GM21737 (cell line): Measurements from ENCODE around the gene EIF2S1.
"Not testable (repeated sequence)": the region's sequence is repeated elsewhere in the genome, so short reads cannot be mapped to it uniquely, and the experiment has no call there.

Source experiments
- ATAC-seq: cut with Tn5 transposase; IDR thresholded peaks from one replicate; pipeline ENCODE4 v1.9.1; 2021; ENCODE audit warnings: mild to moderate bottlenecking, moderate library complexity; ENCODE audit not compliant: unreplicated experiment

Gene EIF2S1

DNA sequence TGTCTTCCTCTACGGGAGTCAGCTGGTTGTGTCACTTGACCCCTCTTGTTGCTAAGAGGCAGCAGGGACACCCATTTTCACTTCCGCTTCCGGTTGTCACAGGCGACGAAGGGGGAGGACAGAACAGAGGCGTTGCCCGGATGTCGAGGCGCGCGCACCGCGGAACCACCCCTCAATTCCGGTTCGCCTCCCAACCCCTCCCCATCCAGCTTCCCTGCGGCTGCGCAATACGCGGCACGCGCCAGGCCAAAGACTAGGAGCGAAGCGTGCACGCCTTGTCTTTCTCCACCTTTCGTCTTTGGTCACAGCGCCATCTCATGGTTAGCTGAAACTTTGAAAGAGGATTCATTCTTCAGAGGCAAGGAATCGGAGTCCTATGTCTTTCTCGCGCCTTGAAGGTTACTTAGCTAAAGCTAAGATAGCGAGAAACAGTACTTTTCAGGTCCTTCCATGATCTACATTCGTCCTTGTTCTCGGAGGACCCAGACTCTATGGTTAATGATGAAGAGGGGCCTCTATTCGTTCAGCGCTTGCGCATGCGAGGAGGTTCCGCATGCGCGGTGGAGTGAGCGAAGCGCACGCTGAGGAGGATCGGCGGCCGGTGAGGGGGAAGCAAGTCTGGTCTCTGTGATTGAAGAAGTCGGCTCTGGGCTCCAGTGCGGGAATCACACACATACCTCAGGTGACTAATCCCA lies at the start of gene EIF2S1, which contains the start of gene ATP6V1D:
Gene EIF2S1, plus strand, starts transcription at position 554 of the 695 bp plus-strand sequence. CDS start 4,440 bp downstream, outside the sequence.
Gene ATP6V1D, minus strand, starts transcription at position 30 of the 695 bp plus-strand sequence. CDS start 106 bp downstream, outside the sequence.
- peak; percentile 90 for ATAC-seq

DNA sequence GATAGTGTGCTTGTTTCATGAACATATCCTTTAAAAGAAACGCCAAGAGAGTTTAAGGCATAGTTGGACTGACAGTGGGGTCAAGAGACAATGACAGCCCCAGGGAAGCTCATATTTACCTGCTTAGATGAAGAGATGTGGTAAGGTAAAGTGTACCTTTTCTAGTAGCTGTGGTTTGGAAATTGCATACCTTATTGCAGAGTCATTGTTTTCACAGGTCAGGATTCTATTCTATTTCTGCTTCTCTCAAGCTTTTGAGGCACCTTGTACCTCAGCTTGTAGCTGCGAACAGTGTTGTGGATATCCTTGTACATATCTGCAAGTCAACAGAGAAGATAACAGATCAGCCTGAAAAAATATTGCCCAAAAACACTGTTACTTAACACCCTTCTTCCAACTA lies 48.3 kb upstream of the EIF2S1 start:
- no peak for ATAC-seq

DNA sequence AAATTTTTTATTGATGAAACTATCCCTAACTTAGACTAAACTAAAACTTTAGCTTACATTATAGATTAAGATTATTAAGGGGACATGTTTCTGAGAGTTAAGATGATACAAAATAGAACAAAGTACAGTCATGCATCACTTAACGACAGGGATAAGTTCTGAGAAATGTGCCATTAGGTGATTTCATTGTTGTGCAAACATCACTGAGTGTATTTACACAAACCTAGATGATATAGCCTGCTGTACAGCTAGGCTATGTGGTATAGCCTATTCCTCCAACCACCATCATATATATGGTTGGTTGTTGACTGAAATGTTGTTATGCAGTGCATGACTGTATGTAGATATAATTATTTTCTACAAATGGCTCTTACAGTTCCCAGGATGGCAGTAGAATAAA lies 47.0 kb upstream of the EIF2S1 start:
- no peak for ATAC-seq

DNA sequence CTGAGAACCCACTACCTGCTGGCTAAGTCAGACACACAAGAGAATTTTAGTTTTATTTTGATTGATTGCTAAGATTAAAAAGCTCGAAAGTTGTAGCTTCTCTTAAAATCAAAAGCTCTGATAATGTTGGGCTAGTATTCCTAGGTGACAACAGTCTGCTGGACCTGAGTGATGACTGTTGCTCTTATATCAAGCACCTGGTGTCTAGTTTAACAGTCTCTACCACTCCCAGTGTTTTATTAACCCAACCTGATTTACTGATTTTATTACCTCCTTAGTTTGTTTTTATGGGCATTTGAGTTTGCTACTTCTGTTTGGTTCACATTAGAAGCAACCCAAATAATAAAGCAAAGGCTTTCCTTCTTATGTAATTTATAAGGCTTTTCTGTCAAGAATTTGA lies 42.3 kb upstream of the EIF2S1 start:
- no peak for ATAC-seq

DNA sequence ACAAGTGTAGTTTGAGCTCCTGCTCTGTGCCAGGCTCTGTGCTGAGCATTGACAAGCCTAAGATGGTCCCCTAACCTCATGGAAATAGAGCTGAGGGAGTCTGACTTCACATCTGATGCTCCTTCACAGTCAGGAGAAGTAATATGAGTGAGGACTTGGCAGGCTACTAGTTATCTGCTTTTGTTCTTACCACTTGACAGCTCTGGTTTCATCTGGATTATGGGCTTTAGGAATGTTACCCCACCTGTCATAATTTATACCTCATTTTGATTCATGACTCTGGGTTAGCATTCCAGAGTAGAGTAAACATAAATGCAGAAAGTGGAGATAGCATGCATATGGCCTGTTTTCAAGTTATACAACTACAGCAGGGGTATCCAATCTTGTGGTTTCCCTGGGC lies 41.0 kb upstream of the EIF2S1 start:
- ATAC-seq, result no peak

DNA sequence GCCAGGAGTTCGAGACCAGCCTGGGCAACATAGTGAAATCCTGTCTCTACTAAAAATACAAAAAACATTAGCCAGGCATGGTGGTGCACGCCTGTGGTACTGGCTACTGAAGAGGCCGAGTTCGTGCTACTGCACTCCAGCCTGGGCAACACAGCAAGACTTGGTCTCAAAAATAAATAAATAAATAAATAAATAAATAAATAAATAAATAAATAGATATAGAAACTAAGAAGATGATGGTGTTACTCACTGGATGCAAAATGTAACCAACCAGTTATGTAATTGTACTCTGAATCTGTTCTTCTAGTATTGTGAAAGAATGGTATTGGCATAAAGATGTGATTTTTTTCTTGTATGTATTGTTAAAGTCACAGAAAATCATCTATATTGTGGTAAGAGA lies 30.5 kb upstream of the EIF2S1 start:
- not testable (repeated sequence) for ATAC-seq

DNA sequence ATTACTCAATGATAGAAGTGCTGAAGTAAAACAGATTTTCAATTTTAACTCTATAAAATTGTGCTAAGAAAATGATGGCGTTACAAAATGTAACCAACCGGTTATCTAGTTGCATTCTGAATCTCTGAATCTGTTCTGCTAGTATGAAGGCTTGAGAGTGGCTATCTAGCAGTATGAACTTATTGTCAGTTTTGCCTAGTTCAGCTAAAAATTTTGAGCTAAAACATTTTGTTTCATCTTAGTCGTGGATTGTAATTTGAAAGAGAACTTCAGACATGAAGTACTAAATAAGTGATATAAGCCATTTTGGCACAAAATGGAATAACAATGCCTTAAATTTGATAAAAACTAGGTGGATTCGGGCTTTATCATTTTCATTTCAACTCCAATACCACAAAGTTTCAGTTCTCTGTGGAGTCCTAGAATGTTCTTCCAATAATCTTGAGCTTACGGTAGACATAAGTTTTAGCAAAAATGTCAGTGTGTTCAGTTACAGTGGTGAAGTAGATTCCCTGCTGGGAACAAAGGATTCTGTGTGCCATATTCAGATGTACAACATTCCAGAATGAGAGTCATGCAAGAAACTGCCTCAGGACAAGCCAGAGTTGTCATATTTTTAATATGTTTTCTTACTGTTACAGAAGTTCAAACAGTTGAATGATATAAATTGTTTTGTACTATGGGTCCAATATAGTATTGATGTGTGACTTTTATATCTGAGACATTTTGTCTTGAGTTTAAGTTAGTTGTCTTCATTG lies 28.6 kb upstream of the EIF2S1 start:
- no peak for ATAC-seq

DNA sequence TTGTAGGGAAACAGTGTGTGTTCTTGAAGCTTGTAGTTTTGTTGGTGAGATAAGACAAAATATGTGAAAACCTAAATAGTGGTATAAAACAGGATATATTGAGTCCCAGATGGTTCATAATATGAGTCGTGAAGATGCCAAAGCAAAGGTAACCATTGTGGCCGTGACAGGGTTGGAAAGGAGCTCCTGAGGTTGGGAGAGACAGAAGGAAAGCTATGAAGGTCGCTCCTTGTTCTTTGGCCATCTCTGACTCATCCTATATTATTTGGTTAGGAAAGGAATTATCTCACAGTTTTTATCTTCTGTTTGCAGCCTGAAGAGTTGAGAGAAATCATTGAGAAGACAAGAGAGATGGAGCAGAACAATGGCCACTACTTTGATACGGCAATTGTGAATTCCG lies 27.7 kb upstream of the EIF2S1 start:
- ATAC-seq, result no peak

DNA sequence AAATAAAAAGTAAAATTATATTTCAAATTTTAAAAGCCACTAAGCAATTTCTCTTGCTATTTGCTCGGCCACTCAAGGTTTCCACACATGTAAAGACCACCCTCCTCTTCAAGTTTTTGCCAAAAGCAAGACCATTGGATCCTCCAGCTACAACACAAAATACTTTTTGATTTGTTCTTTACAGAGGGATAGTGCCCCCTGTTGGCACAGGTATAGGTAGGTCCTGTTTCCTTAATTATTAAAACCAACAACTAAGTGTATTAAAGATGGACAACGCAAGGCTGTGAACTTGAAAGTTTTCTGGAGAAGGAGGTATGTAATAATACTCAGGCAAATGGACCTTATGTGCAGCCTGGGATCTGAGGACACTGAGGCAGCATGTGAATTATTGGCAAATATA lies 24.3 kb upstream of the EIF2S1 start:
- ATAC-seq, result no peak

DNA sequence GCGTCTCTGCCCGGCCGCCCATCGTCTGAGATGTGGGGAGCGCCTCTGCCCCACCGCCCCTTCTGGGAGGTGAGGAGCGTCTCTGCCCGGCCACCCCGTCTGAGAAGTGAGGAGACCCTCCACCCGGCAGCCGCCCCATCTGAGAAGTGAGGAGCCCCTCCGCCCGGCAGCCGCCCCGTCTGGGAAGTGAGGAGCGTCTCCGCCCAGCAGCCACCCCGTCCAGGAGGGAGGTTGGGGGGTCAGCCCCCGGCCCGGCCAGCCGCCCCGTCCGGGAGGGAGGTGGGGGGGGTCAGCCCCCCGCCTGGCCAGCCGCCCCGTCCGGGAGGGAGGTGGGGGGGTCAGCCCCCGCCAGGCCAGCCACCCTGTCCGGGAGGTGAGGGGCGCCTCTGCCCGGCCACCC lies 18.9 kb upstream of the EIF2S1 start:
- ATAC-seq, result not testable (repeated sequence)

DNA sequence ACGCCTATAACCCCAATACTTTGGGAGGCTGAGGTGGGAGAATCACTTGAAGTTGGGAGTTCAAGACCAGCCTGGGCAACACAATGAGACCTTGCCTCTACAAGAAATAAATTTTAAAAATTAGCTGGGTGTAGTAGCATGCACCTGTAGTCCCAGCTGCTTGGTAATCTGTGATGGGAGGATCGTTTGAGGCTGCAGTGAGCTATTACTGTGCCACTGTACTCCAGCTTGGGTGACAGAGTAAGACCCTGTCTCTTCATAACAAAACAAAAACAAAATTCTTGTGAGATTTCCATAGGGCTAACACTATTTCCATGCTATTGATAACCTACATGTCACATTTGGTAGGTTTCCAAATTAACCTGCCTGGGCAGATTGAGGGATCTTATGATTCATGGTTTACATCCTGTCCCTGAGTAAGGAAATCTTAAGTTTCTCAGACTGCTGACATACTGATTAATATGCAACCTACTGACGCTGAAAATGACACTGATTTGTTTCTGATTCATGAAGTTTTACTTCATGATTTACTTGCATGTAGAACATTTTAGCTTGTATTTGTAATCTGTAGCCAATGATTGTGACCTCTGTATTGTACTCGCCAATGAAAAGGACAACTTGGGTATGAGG lies 16.4 kb upstream of the EIF2S1 start:
- ATAC-seq, result no peak

DNA sequence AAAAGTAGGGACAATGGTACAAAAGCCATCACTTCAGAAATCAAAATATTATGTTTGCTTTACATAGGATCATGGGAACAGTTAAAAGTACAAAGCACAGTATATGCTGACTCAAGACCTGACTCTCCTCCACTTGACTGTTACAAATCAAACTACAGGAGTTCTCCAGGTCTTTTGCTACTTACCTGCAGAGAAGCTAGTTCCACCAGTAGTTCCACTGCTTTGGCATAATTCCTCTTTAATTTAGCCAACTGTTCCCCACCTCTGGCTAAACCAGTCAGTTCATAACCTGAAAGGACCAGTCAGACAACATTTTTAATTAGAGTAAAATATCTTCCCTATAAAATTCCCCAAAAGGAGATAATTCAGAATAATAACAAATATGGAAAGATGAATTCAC lies 14.5 kb upstream of the EIF2S1 start:
- ATAC-seq, result no peak

DNA sequence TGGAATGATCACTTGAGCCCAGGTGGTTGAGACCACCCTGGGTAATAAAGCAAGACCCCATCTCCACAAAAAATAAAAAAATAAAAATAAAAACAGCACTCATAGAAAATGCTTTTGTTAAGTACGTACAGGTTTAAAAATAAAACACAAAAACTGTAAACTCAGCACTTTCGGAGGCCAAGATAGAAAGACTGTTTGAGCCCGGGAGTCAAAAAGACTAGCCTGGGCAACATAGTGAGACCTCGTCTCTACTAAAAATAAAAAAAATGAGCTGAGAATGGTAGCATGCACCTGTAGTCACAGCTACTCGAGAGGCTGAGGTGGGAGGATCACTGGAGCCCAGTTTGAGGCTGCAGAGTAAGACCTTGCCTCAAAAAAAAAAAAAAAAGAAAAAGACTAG lies 8.1 kb upstream of the EIF2S1 start:
- ATAC-seq, result no peak

DNA sequence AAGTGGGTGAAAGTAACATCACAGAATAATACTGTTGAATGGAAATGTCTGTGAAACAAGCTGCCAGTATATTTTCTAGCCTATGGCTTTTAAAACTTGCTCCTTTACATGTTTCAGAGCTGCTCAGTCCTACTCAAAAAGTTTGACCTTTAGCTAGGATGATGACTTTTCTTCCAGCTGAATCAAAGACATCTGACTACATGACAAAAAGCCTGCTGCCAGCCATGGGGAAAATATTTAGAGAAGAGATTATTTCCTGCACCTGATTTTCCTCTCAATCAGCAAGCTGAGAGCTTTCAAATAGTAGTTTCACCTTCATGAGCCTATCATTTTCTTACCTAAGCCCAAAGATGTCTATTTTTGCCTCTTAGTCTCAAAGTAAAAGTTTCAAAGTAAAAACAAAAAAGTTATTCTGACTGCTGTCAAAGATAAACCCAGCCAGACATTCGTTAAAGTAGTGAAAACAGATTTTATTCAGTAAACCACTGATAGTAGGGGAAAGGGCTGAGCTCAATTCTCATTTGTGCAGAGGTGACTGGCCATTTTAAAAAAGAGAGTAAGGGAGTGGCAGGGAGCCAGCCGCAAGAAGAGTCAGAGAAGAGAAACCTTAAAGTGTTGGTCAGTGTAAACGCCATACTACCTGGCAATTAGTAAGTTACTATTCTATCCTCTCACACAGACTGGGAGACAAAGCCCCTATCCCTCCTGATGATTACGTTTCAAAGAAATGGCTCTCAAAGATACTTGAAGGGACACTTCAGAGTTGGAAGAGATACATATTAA lies 2.8 kb upstream of the EIF2S1 start:
- no peak for ATAC-seq

DNA sequence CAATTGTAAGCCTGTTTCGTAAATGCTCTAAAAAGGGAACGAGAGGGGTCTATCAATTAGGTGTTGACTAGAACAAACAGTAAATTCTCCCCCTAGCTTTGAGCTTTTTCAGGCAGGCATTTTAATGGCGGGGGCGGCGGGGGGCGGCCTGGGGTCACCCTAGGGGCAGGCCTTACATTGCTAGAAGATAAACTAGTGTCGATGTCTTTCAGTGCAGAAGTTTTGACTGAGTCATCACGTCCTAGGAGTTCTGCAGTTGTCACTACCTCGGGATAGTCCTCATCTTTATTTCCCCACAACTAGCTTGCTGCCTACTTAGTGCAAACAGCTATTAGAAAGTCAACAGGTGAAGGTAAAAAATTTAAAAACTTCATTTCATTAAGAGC lies 2.2 kb upstream of the EIF2S1 start:
- no peak for ATAC-seq

DNA sequence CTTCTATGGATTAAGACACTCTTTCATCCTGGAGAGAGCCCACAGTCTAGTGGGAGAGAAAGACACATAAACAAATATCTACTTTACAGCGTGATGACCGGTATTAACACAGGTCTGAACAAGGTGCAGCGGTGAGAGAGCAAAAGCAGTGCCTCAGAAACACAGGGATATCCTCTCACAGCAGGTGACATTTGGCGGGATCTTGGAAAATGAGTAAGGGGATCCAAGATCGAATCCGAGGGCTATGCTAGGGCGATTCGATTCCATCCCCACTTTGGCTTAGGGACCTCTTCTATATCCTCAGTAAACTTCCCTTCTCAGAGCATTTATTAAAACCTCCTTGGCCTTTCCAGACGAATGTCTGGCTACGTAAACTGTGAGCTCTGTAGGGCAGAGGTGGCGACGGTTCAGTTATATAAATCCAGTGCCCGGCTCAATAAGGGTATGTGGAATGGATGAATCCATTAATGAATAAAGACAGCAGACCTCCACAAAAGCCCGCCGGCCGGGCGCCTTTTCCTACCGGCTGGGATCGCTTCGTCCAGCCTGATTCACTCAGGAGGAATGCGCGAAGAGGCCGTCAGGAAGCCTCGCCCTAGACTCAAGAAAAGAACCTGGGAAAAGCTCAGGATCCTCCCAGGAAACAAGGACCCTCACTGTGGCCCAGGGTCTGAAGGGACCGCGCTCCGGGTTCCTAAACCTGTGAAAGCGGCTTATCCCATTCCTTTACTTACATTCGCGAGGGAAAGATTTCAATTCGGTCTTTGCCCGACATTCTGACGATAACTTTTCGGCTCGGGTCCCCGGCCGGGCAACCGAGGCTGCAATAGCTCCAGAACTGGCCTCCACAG lies 979 bp upstream of the EIF2S1 start:
- ATAC-seq, result no peak

DNA sequence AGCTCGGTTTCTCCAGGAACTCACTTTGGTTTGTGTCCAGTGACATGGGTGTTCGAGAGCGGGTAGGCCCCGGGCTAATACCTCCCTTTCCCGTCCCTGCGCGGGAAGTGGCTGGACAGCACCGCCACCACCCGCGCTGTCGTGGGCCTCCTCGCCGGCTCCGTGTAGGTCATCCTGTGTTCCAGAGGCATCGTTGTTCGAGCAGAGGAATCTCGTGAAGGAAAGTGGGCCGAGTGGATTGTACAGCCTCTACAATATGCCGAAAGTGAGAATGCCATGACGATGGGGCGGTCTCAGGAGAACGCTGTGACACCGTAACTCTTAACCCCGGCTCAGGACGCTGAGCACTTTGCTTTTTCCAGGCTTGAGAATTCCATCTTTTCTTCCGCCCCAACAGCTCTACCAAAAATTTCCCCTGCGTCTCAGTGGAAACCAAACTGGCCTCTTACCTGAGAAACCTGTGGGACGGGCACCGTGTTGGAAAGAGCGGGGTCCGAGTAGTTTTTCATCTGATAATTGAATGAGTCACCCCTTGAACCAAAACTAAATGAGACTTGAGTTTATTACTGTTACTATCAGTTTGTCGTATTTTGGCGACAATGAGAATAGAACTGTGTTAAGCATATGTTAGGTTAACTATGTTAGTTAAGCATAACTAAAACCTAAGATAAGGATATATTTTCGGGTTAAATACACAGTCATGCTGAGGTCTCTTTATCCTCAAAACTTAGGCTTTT lies 510 bp downstream of the EIF2S1 start:
- ATAC-seq, result peak; percentile 19

DNA sequence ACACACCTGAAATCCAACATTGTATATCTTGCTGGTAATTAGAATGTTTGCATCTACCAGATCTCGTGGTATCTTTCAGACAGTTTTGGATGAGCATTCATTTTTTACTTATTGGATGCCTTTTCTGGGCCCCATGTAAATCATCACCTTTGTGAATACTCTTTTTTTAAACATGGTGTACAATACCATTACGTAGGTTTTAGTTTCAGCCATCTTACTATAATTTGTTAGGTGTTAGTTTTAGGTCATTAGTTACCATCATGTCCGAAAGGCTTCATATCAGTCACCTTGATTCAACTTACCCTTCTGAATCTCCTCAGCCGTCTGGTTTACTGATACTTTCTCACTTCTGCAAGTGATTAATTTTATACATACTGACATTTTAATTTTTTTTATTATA lies 5.3 kb downstream of the EIF2S1 start:
- ATAC-seq, result no peak

DNA sequence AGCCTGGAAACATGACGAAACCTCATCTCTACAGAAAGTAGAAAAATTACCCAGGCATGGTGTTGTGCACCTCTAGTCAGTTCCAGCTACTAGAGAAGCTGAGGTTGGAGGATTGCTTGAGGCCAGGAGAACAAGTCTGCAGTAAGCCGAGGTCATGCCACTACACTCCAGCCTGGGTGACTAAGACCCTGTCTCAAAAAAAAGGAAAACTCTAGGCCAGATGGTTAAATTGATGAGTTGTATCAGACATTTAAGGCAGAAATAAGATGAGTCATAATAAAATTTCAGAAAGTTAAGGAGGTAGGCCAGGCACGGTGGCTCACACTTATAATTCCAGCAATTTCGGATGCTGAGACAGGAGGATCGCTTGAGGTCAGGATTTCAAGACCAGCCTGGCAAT lies 10.7 kb downstream of the EIF2S1 start:
- ATAC-seq, result no peak
